ENCODE data around the gene PHKG2.

Gene PHKG2

GRCh38 chr16:30728899-30729672, 19.1 kb upstream of the PHKG2 start:
- no peak for DNase-seq

- DNase-seq = no peak
Observed at GRCh38 chr16:30731411-30731810, 16.8 kb upstream of the PHKG2 start.

- no peak for DNase-seq
Observed at GRCh38 chr16:30736995-30737793, 11.0 kb upstream of the PHKG2 start.

- DNase-seq = no peak
Observed at GRCh38 chr16:30737794-30738648, 10.2 kb upstream of the PHKG2 start.

- no peak for DNase-seq
Observed at GRCh38 chr16:30738984-30739951, 9.0 kb upstream of the PHKG2 start.

GRCh38 chr16:30740364-30741251, 7.6 kb upstream of the PHKG2 start:
- no peak for DNase-seq

- no peak for DNase-seq
Observed at GRCh38 chr16:30741461-30741914, 6.7 kb upstream of the PHKG2 start.

- no peak for DNase-seq
Observed at GRCh38 chr16:30743716-30744115, 4.5 kb upstream of the PHKG2 start.

- DNase-seq = no peak
Observed at GRCh38 chr16:30744183-30744582, 4.0 kb upstream of the PHKG2 start.

- DNase-seq = no peak
Observed at GRCh38 chr16:30745082-30745481, 3.1 kb upstream of the PHKG2 start.

- DNase-seq = no peak
Observed at GRCh38 chr16:30746638-30747175, 1.5 kb upstream of the PHKG2 start.

GRCh38 chr16:30747331-30747730, 894 bp upstream of the PHKG2 start:
- no peak for DNase-seq

GRCh38 chr16:30748634-30749445, 615 bp downstream of the PHKG2 start:
- peak; percentile 49 for DNase-seq

- DNase-seq = no peak
Observed at GRCh38 chr16:30750201-30750600, 2.0 kb downstream of the PHKG2 start.

GRCh38 chr16:30750876-30751465, 2.7 kb downstream of the PHKG2 start:
- no peak for DNase-seq

GRCh38 chr16:30753596-30753995, 5.4 kb downstream of the PHKG2 start:
- no peak for DNase-seq

GRCh38 chr16:30755955-30756780, 7.9 kb downstream of the PHKG2 start:
- DNase-seq = no peak

GRCh38 chr16:30756781-30757100, 8.5 kb downstream of the PHKG2 start:
- DNase-seq = no peak

- no peak for DNase-seq
Observed at GRCh38 chr16:30757316-30757715, 9.1 kb downstream of the PHKG2 start.

Measured in stimulated activated CD4-positive, alpha-beta T cell treated with anti-CD3 and anti-CD28 coated beads, Interleukin-15, amount 100 ng/mL, for 24 hours (primary cell).